NCI-H1436 (cell line): ENCODE data around the gene IP6K1.
"Not testable (repeated sequence)": the region's sequence is repeated elsewhere in the genome, so short reads cannot be mapped to it uniquely, and the experiment has no call there.

Source experiments
- DNase-seq: peaks from one replicate; lab custom pipeline; 2025; lab: John Stamatoyannopoulos, UW

IP6K1 gene

DNA sequence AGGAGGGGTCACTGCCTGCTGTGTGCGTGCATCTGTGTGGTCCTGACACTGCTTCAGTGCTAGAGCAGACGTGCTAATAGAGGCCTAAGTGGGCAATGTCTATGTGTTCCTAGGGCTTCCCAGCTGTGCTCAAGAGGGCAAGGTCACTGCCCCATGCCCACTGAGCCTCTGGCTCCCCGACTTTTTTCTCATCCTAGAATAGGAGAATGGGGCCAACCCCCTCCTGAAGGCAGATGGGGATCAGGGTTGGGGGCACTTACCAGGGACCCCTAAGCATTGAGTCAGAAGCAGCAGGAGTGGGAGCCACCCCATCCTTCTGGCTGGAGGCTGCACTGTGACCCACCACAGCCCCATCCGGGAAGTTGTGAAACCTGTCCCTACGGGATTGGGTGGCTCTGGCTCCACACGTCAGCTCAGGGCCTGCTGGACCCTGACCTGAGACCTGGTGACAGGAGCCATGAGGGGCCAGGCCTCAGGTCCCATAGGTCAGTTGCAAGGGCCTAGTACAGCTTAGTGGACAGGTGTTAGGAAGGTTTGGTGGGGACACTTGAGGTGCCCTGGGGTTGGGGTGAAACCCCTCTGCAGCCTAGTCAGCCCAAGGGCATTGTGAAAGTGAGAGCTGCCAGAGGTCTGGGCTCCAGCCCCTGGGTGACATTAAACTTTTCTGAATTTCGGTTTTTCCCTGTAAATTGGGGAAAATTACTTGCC is 97.8 kb downstream of the IP6K1 start:
- not testable (repeated sequence) for DNase-seq

GRCh38 chr3:49687424-49687795 is 98.9 kb downstream of the IP6K1 start:
- not testable (repeated sequence) for DNase-seq

DNA sequence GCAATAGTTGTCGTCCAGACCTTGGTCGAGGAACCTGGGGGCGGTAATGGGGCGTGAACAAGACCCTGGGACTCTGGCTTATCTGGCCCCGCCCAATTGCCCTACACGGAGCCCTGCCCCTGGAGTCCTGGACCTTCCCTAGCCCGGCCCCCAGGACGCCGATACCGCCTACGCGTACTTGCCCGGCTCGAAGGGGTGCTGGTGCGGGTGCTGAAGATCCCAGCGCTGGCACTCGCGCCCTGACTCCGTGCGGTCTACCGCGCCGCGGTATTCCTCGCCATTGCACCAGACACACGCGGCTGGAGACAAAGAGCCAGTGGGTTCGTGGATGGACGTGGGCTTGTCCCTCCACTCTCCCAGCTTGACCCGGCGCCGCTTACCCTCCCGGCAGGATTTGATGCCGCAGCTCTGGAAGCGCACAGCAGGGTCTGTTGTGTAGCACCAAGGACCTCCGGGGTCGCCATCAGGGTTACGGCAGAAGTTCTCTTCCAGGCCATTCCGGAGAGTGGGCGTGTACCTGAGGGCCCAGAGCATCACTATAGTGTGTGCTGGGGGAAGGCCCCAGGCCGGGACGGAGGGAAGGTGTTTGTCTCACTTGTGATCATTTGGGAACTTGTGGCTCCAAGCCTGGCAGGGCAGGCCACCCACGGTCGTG is 99.4 kb downstream of the IP6K1 start:
- not testable (repeated sequence) for DNase-seq

GRCh38 chr3:49686346-49686745 is 100.0 kb downstream of the IP6K1 start:
- not testable (repeated sequence) for DNase-seq

DNA sequence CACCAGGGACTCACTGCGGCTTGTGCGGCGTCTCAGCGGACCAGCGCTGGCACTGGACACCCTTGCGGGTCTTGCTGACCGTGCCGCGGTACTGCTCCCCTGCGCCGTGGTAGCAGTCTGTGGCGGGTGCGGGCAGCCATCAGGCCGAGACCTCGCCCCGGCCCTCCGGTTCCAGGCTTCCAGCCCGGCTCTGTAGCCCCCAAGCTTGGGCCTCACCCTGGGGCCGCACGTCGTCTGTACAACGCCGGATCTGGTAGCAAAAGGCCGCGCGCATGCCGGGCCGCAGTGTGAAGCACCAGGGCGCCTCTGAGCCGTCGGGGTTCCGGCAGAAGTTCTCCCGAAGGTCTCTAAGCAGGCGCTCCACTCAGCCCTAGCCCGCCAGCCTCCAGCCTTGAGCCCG is 100.5 kb downstream of the IP6K1 start:
- DNase-seq = not testable (repeated sequence)

- not testable (repeated sequence) for DNase-seq
These were observed 101.2 kb downstream of the IP6K1 start for GRCh38 chr3:49685103-49685502.

- DNase-seq = not testable (repeated sequence)
These were observed 101.9 kb downstream of the IP6K1 start for GRCh38 chr3:49684453-49684852.

- no peak for DNase-seq
These were observed 103.2 kb downstream of the IP6K1 start for GRCh38 chr3:49683162-49683561.

- no peak for DNase-seq
These were observed 104.8 kb downstream of the IP6K1 start for GRCh38 chr3:49681543-49681942.

GRCh38 chr3:49681232-49681522 is 105.2 kb downstream of the IP6K1 start:
- no peak for DNase-seq

DNA sequence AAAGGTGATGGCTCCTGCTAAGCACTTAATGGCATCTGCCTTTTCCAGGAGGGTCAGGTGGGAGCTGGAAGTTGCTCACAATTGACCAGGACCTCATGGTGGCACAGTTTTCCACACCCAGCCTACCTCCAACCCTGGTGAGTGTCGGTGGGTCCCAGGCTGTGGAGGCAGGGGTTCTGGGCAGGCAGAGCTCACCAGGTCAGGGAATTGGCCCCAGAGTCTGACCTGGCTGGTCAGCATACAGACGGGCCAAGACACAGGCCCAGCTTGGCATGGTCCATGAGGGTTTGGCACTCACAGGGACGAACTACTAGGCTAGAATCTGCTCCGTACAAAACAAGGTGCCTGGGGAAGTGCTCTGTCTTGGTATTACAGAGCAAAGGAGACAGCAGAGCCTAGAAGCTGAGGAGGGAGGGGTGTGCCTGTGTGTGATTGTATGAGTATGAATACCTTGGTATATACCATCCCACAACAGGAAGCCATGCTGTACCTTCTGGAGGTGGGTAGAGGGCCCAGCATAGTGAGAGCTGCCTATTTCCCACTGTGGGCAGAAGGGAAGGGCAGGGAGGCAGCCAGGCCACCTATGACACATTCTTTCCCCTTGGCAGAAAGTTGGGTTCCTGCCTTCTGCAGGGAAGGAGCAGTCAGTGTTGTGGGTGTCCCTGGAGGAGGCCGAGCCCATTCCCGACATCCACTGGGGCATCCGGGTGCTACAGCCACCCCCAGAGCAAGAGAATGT is 105.7 kb downstream of the IP6K1 start:
- no peak for DNase-seq

DNA sequence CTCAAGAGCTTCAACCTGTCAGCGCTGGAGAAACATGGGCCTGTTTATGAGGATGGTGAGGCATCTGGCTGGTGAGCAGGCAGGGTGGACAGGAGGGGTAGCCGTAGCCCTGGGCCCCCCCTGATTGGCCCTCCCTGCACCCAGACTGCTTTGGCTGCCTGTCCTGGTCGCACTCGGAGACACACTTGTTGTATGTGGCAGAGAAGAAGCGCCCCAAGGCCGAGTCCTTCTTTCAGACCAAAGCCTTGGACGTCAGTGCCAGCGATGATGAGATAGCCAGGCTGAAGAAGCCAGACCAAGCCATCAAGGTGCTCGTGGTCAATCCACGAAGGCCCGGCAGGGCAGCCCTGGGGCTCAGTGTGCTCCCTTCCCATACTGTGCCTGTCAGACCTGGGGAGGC is 110.4 kb downstream of the IP6K1 start:
- no peak for DNase-seq

DNA sequence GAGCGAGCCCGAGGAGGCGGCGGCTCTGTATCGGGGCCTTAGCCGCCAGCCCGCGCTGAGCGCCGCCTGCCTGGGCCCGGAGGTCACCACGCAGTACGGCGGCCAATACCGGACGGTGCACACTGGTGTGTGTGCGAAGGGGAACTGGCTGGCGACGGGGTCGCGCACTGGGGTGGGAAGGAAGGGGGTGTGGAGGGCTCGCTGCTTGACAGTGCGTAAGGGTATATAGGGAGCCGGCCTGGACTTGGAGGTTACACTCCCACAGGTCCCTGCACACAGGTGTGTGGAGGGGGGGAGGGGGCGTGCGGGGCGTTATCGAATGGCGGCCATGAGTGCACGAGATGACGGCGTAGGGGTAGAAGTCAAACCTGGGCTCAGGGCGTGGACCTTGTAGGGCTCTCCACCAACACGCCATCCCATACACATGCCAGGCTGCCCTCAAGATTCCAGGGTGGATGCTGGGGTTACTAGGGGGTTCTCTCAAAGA is 111.8 kb downstream of the IP6K1 start:
- no peak for DNase-seq
